Testis (tissue), 3 donors: ENCODE measurements around the gene CFAP90. TPM values are rescaled to one million over a fixed set of nuclear protein-coding genes. Genes with fewer than 3 reads are reported as not detected.

Experiments
- DNase-seq: peaks from one replicate; pipeline ENCODE4 v3.0.0-alpha.2; 2019
- H3K27ac ChIP-seq, 2 donors: fragments of 200-600 bp; sonication (generic); one replicate each; pipeline ENCODE4 v1.5.1; 2019
- H3K27me3 ChIP-seq: fragments of 200-600 bp; sonication (generic); one replicate; pipeline ENCODE4 v1.5.1; 2019
- H3K36me3 ChIP-seq: fragments of 200-600 bp; sonication (generic); one replicate; pipeline ENCODE4 v1.5.1; 2017; ENCODE audit warnings: low read depth; ENCODE audit errors: missing control alignments
- H3K4me1 ChIP-seq: fragments of 200-600 bp; sonication (generic); one replicate; pipeline ENCODE4 v1.5.1; 2019
- H3K4me3 ChIP-seq, 2 donors: fragments of 200-600 bp; sonication (generic); one replicate each; pipeline ENCODE4 v1.5.1; 2017 to 2019
- H3K9me3 ChIP-seq: fragments of 200-600 bp; sonication (generic); one replicate; pipeline ENCODE4 v1.5.1; 2017
- CTCF ChIP-seq, 3 experiments: fragments of 450-650 bp in 2 of 3; fragments of 200-600 bp in 1 of 3; sonication (generic) in 1 of 3; IDR thresholded peaks; one replicate each; pipeline ENCODE4 v1.5.1; 2016 to 2019; ENCODE audit warnings: antibody characterized with exemption in 3 of 3, mild to moderate bottlenecking in 2 of 3, moderate library complexity in 1 of 3
- POLR2A ChIP-seq: fragments of 450-650 bp; IDR thresholded peaks from one replicate; pipeline ENCODE4 v1.6.1; 2017; ENCODE audit warnings: antibody characterized with exemption, mild to moderate bottlenecking, moderate library complexity
- WGBS, 2 donors: methylation state at CpG; one replicate each; pipeline ENCODE4 v1.1.5; 2018; 5-methylcytosine and 5-hydroxymethylcytosine counted together
- intact Hi-C: fragments of 100-400 bp; cut with DNase I; formaldehyde crosslinking; loops from one replicate; pipeline ENCODE4 v1.15.1; 2023; ENCODE audit warnings: low total_unique reads
- polyA plus RNA-seq: library from polyadenylated mRNA; stranded (reverse); fragments of 350-450 nt; fragmentation: Illumina TruSeq; extraction: RNeasy Lipid Tissue Mini Kit (QIAGEN cat#74804); gene quantifications from one replicate; pipeline ENCODE4 v1.2.3, GENCODE V29; 2014; ENCODE audit warnings: low read depth, low replicate concordance; ENCODE audit not compliant: insufficient read depth
- total RNA-seq, 2 donors: library from RNA; depleted of rRNA; stranded (reverse); fragments of >200 nt; gene quantifications; one replicate each; pipeline ENCODE4 v1.2.3, GENCODE V29; 2016

The CFAP90 gene
- total and polyA plus RNA-seq, 3 donors from 2014 or later: 12.2 to 55.2 (median 33.0) TPM

- no peak for TF ChIP-seq CTCF (IDR thresholded peaks at IDR 0.05)
- no peak for TF ChIP-seq POLR2A
- H3K27ac ChIP-seq: no peak overlapping the region
- H3K36me3 ChIP-seq: no peaks in the 10 kb centered on the region
- no peak for DNase-seq
- intact Hi-C loops: no loop called here
- 91 to 93% methylated on average over 3 of the region's 3 CpGs for WGBS, 2 donors
- H3K4me3 ChIP-seq: no peak overlapping the region
- H3K27me3 ChIP-seq: no peaks in the 10 kb centered on the region
- no peaks in the 10 kb centered on the region for H3K9me3 ChIP-seq
- H3K4me1 ChIP-seq: no peaks in the 10 kb centered on the region
Measured at GRCh38 chr5:7787770-7788169, 63.2 kb downstream of the CFAP90 start.

DNA sequence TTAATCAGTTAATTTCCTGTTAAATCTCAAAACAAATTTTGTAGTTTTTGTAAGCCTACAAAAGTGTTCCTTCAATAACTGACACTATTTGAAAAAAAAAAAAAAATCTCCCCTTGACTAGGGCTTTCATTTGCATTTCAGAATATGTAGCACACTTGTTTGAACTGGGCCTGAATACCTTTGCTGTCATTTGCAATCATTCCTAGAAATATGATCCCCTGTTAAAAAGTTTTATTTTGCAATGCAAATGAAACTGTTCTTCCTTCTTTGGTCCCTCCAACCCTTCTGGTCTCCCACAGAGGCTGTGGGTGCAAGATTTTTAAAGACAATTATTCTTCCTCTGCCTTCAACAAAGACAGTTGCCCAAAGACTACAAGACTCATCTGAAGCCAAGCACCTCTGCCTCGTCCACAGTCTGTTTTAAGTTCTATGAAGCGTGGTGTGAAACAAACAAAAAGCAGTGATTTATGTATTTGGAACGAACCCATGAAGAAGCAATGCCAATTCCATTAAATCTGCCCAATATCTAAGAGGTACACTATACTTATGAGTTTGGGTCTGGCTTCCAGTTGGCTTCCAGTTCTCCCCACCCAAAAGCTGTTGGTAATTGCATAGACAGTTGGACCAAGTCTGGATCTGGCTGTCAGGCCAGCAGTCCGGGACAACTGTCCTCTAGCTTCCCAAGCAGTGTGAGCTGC, 66.1 kb downstream of the CFAP90 start:
- Histone ChIP-seq H3K9me3 (no peaks in the 10 kb centered on the region), H3K27ac (no peak overlapping the region), H3K4me1 (no peaks in the 10 kb centered on the region), H3K4me3 (no peak overlapping the region), H3K27me3 (no peaks in the 10 kb centered on the region), H3K36me3 (no peaks in the 10 kb centered on the region)
- no peak for DNase-seq
- TF ChIP-seq POLR2A (no peak), CTCF (IDR thresholded peaks at IDR 0.05) (no peak)
- WGBS, 2 donors: 65 to 70% methylated on average over 4 of the region's 4 CpGs
- intact Hi-C loops: no loop called here

- Histone ChIP-seq H3K4me1 (no peaks in the 10 kb centered on the region), H3K9me3 (no peaks in the 10 kb centered on the region), H3K27ac (no peak overlapping the region), H3K4me3 (no peak overlapping the region), H3K27me3 (no peaks in the 10 kb centered on the region), H3K36me3 (no peaks in the 10 kb centered on the region)
- WGBS, 2 donors: 42 to 66% methylated on average over 2 to 3 of the region's 3 CpGs
- intact Hi-C loops: no loop called here
- TF ChIP-seq CTCF (IDR thresholded peaks at IDR 0.05) (no peak), POLR2A (no peak)
- DNase-seq: no peak
Measured at GRCh38 chr5:7781899-7782298, 69.0 kb downstream of the CFAP90 start.

Other genes starting within 250 kb of the CFAP90 start
- 10 to 100 TPM; 11.7 TPM for gene FASTKD3, start 17.9 kb upstream of the CFAP90 start, total RNA-seq
- 8.0 TPM for gene FASTKD3, start 17.9 kb upstream of the CFAP90 start, polyA plus RNA-seq
- 10 to 100 TPM; 56.3 to 82.6 TPM for gene MTRR, start 18.0 kb upstream of the CFAP90 start, total RNA-seq
- gene MTRR, start 18.0 kb upstream of the CFAP90 start, polyA plus RNA-seq: 71.4 TPM